ENCODE results near the gene LCN6. TPM values are rescaled to one million over a fixed set of nuclear protein-coding genes. Genes with fewer than 3 reads are reported as not detected.

Gene LCN6
- total and polyA plus RNA-seq, 2 of the 13 experiments (the other 11 are each of a cell fraction or from before 2014, with no cell fraction given): not detected

- TF ChIP-seq IKZF4 (CRISPR knock-in tag; IDR thresholded peaks at IDR 0.05; ENCODE audit: borderline replicate concordance, low read depth, not compliant biosample characterization) (peak; percentile 32), ZBTB43 (CRISPR knock-in tag; conservative IDR thresholded peaks at IDR 0.05) (0 out of 2 replicates have a peak, but pooled peaks have one; percentile 55), ZNF335 (CRISPR knock-in tag; IDR thresholded peaks at IDR 0.05) (peak; percentile 14; the same call in 1 of the 2 replicates), MYPOP (CRISPR knock-in tag; IDR thresholded peaks at IDR 0.05) (no peak), AGO1 (IDR thresholded peaks at IDR 0.05; ENCODE audit: low read depth, low read length, poor library complexity, severe bottlenecking) (peak; percentile 13), TFDP1 (CRISPR knock-in tag; IDR thresholded peaks at IDR 0.05; ENCODE audit: borderline replicate concordance) (peak; percentile 50; the same call in 1 of the 2 replicates), ZNF543 (CRISPR knock-in tag; IDR thresholded peaks at IDR 0.05) (no peak), TCF7L2 (IDR thresholded peaks at IDR 0.05; ENCODE audit: low read depth, low read length) (no peak), PATZ1 (CRISPR knock-in tag; IDR thresholded peaks at IDR 0.05) (peak; percentile 40; the same call in 1 of the 2 replicates), ZNF572 (CRISPR knock-in tag; IDR thresholded peaks at IDR 0.05) (peak; percentile 42; the same call in 1 of the 2 replicates), IRF2 (CRISPR knock-in tag; IDR thresholded peaks at IDR 0.05) (peak; percentile 34), ZNF281 (CRISPR knock-in tag; IDR thresholded peaks at IDR 0.05; ENCODE audit: borderline replicate concordance) (peak; percentile 42; the same call in 1 of the 2 replicates), REL (CRISPR knock-in tag; conservative IDR thresholded peaks at IDR 0.05) (0 out of 2 replicates have a peak, but pooled peaks have one; percentile 18), ZNF589 (CRISPR knock-in tag; conservative IDR thresholded peaks at IDR 0.05) (peak; percentile 5; the same call in 1 of the 2 replicates)
- TF ChIP-seq, protein P1, sequence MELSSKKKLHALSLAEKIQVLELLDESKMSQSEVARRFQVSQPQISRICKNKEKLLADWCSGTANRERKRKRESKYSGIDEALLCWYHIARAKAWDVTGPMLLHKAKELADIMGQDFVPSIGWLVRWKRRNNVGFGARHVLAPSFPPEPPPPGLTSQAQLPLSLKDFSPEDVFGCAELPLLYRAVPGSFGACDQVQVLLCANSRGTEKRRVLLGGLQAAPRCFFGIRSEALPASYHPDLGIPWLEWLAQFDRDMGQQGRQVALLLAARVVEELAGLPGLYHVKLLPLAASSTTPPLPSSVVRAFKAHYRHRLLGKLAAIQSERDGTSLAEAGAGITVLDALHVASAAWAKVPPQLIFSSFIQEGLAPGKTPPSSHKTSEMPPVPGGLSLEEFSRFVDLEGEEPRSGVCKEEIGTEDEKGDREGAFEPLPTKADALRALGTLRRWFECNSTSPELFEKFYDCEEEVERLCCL (CRISPR knock-in tag; IDR thresholded peaks at IDR 0.05; ENCODE audit: borderline replicate concordance): peak; percentile 70; the same call in 1 of the 2 replicates
Measured at GRCh38 chr9:136790640-136791515, 42.6 kb upstream of the LCN6 start, which contains the start of gene TMEM141 (continued).
